ENCODE data around the gene KIR3DL1.
"Not testable (repeated sequence)": the region's sequence is repeated elsewhere in the genome, so short reads cannot be mapped to it uniquely, and the experiment has no call there.

The KIR3DL1 gene

DNA sequence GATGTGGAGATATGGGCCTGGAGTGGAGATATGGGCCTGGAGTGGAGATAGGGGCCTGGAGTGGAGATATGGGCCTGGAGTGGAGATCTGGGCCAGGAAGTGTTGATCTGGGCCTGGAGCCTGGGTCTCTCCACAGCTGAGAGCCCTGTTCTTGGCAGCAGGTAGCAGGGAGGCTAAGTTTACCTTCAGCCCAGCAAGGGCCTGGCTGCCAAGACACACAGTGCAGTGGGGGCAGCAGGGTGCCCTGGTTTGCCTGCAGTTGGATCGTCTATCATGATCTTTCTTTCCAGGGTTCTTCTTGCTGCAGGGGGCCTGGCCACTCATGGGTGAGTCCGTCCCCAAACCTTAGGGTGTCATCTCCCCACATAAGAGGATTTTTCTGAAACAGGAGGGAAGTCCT, 34.7 kb downstream of the KIR3DL1 start:
- no peak overlapping the region for H3K4me3 ChIP-seq (replicated peaks; ENCODE audit: low read depth, low read length)
- TF ChIP-seq, protein P1, sequence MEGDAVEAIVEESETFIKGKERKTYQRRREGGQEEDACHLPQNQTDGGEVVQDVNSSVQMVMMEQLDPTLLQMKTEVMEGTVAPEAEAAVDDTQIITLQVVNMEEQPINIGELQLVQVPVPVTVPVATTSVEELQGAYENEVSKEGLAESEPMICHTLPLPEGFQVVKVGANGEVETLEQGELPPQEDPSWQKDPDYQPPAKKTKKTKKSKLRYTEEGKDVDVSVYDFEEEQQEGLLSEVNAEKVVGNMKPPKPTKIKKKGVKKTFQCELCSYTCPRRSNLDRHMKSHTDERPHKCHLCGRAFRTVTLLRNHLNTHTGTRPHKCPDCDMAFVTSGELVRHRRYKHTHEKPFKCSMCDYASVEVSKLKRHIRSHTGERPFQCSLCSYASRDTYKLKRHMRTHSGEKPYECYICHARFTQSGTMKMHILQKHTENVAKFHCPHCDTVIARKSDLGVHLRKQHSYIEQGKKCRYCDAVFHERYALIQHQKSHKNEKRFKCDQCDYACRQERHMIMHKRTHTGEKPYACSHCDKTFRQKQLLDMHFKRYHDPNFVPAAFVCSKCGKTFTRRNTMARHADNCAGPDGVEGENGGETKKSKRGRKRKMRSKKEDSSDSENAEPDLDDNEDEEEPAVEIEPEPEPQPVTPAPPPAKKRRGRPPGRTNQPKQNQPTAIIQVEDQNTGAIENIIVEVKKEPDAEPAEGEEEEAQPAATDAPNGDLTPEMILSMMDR (IDR thresholded peaks at IDR 0.05; ENCODE audit: low read length, missing control alignments), result no peak
- DNase-seq (ENCODE audit: low read depth), result no peak

DNA sequence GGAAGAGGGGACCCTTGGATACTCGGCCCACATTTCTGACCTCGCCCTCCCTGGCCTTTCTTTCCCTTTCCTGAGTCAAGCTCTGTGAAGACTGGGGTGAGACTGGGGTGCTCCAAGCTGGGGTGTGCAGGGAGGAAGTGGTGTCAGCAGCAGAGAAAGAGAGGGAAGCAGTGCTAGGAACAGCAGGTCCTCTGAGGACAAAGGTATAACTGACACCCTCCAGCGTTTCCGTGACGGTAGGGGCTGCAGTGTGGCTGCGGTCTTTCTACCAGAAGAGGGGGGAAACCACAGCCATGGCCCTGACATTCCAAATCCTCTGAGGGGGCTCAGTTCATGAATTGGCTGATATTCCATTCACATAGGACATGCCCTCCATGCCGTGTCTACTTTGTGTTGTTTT, 35.1 kb downstream of the KIR3DL1 start:
- no peak for DNase-seq (ENCODE audit: low read depth)
- no peak overlapping the region for H3K4me3 ChIP-seq (replicated peaks; ENCODE audit: low read depth, low read length)
- TF ChIP-seq, protein P1 (IDR thresholded peaks at IDR 0.05; ENCODE audit: low read length, missing control alignments), result no peak

DNA sequence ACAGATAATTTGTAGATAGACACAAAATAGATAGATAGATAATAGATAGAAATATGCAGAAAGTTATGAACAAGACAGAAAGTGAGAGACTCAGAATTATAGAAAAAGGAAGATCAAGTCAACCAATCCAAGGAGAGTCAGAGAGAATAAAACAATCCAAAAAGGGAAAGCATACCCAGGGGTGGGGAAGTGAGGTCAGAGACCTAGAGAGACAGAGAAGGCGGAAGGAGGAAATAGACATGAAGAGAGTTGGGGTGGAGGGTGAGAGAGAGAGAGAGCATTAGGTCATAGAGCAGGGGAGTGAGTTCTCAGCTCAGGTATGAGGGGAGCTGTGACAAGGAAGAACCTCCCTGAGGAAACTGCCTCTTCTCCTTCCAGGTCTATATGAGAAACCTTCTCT, 39.0 kb downstream of the KIR3DL1 start:
- not testable (repeated sequence) for DNase-seq (ENCODE audit: low read depth); H3K4me3 ChIP-seq (replicated peaks; ENCODE audit: low read depth, low read length)

DNA sequence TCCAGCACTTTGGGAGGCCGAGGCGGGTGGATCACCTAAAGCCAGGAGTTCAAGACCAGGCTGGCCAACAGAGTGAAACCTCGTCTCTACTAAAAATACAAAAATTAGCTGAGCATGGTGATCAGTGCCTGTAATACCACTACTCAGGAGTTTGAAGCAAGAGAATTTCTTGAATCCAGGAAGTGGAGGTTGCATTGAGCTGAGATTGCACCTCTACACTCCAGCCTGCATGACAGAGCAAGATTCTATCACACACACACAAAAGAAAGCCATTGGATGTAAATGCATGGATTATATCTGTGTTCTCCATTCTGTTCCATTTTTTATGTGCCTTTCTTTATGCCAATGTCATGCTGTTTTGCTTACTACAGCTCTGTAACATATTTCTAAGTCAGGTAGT, 42.2 kb downstream of the KIR3DL1 start:
- not testable (repeated sequence) for DNase-seq (ENCODE audit: low read depth); H3K4me3 ChIP-seq (replicated peaks; ENCODE audit: low read depth, low read length)

DNA sequence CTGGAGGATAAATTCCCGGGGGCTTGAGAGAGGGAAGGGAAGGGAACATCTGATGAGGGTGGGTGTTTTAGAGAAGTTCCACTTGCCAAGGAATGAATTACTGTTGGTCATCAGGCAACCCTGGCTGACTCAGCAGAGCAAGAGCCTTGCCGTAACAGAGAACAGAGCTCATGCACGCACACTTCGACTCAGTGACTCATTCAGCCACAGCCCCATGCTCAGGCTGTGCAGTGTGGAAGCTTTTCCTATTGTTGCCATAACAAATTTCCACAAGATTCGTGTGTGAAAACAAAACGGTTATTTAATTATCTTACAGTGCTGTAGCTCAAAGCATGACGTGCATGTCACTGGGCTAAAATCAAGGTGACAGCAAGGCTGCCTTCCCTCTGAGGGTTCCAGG, 43.2 kb downstream of the KIR3DL1 start:
- not testable (repeated sequence) for H3K4me3 ChIP-seq (replicated peaks; ENCODE audit: low read depth, low read length); DNase-seq (ENCODE audit: low read depth)

DNA sequence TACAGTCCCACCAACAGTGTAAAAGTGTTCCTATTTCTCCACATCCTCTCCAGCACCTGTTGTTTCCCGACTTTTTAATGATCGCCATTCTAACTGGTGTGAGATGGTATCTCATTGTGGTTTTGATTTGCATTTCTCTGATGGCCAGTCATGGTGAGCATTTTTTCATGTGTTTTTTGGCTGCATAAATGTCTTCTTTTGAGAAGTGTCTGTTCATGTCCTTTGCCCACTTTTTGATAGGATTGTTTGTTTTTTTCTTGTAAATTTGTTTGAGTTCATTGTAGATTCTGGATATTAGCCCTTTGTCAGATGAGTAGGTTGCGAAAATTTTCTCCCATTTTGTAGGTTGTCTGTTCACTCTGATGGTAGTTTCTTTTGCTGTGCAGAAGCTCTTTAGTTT, 47.2 kb downstream of the KIR3DL1 start:
- not testable (repeated sequence) for H3K4me3 ChIP-seq (replicated peaks; ENCODE audit: low read depth, low read length); DNase-seq (ENCODE audit: low read depth)

DNA sequence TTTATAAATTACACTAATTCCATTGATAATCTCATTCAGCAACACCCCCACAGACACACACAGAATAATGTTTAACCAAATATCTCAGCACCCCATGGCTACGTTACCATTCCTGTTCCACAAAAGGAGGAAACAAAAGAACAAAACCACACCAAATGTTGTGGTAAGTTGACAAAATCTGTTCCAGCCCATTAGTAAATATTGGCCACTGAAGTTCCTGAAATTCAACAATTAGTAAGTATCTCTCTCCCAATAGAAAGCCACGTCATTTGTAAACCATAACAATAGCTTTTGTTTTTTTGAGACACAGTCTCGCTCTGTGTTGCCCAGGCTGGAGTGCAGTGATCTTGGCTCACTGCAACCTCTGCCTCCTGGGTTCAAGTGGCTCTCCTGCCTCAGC, 55.4 kb downstream of the KIR3DL1 start:
- no peak for DNase-seq (ENCODE audit: low read depth)
- no peak overlapping the region for H3K4me3 ChIP-seq (replicated peaks; ENCODE audit: low read depth, low read length)
- TF ChIP-seq, protein P1 (IDR thresholded peaks at IDR 0.05; ENCODE audit: low read length, missing control alignments), result no peak

DNA sequence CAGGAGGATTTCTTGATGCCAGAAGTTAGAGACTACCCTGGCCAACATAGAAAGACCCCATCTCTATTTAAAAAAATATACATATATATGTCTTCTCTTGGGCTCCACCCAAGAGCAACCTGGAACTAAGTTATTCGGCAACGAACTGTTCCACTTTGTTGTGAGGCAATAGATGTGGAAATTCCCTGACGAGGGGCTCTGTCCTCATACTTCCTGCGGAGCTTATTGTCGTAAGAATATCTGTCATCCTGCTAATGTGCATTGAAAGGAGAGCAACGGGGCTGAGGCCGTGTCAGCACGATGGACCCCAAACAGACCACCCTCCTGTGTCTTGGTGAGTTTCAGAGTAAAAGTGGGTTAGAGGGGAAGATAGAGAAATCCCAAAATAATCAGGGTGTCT, 57.7 kb downstream of the KIR3DL1 start, which contains the start of gene FCAR:
Gene FCAR, plus strand, starts transcription at position 246 of the 400 bp plus-strand sequence. Its CDS starts 55 bp downstream, at position 301.
- TF ChIP-seq, protein P1 (IDR thresholded peaks at IDR 0.05; ENCODE audit: low read length, missing control alignments), result no peak
- H3K4me3 ChIP-seq (replicated peaks; ENCODE audit: low read depth, low read length), result no peak within 1 kb of the TSS
- DNase-seq (ENCODE audit: low read depth), result no peak

DNA sequence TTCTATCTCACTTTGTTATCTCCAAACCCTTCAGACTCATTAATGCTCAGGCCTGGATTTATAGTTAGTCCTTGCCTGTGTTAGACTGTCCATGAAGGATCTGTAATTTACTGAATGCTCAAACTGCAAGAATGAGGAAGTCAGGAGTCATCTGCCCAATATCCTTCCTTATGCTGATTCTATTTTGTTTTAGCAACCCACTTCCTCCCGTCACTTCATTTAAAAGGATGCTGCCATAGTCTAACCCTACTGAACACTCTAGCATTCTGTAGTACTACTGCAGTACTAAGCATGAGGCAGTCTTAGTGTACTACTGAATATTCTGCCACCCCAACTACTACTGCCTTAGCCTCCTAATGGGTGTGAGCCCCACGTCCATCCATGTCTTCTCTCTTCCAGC, 59.2 kb downstream of the KIR3DL1 start:
- DNase-seq (ENCODE audit: low read depth), result no peak
- TF ChIP-seq, protein P1 (IDR thresholded peaks at IDR 0.05; ENCODE audit: low read length, missing control alignments), result no peak

More for the DNA sequence above, 59.2 kb downstream of the KIR3DL1 start:
- H3K4me3 ChIP-seq (replicated peaks; ENCODE audit: low read depth, low read length), result no peak overlapping the region

Data from fibroblast of pulmonary artery (primary cell).